HCT116 (cell line): ENCODE measurements around the gene KLHL22. TPM values are rescaled to one million over a fixed set of nuclear protein-coding genes. Genes with fewer than 3 reads are reported as not detected.

ENCODE experiments used
- ATAC-seq: fragments of 200-7000 bp; cut with Tn5 transposase; 2 replicates; pipeline ENCODE4 v1.9.1; 2020; ENCODE audit warnings: mild to moderate bottlenecking, moderate library complexity
- BruUV-seq: library from RNA; stranded (reverse); fragments of 400-500 nt; replicated peaks from 2 replicates; lab custom pipeline; 2021; lab: Mats Ljungman, UMichigan
- CTCF ChIA-PET: fragments of 300-600 bp; sonication (Branson Sonifier 250); formaldehyde crosslinking; loops from one replicate; lab custom pipeline; 2021; ENCODE audit warnings: antibody characterized with exemption; lab: Charles Lee
- POLR2A ChIA-PET: fragments of 300-600, 350-600 bp; sonication (Branson Sonifier 250); formaldehyde crosslinking; loops from one replicate; lab custom pipeline; 2021; ENCODE audit warnings: antibody characterized with exemption; lab: Charles Lee
- RAD21 ChIA-PET, 2 experiments: fragments of 300-600 bp; sonication (Branson Sonifier 250); formaldehyde crosslinking; loops; one replicate each; lab custom pipeline; 2023; ENCODE audit warnings: low total read pairs in 2 of 2; ENCODE audit not compliant: uncharacterized antibody in 2 of 2, unreplicated experiment in 2 of 2, low non-redundant PET in 1 of 2; lab: Charles Lee
- DNase-seq: peaks from one replicate; pipeline ENCODE4 v3.0.0-alpha.2; 2010; ENCODE audit warnings: low read depth, low spot score
- H2AFZ ChIP-seq: fragments of 200-600 bp; shearing (Covaris generic), sonication (generic); 2 replicates; pipeline ENCODE4 v1.6.1; 2017; ENCODE audit warnings: low read depth, mixed run types, mixed read lengths, antibody characterized with exemption, low read length; ENCODE audit not compliant: poor library complexity, severe bottlenecking
- H3K27ac ChIP-seq: 2 replicates; pipeline ENCODE4 v1.5.1; 2012; ENCODE audit warnings: low read depth, low read length
- H3K27me3 ChIP-seq: fragments of 200-600 bp; sonication (generic); 2 replicates; pipeline ENCODE4 v1.6.1; 2016; ENCODE audit warnings: mixed run types, low read length, mixed read lengths; ENCODE audit not compliant: insufficient read depth
- H3K36me3 ChIP-seq, 2 experiments: fragments of 200-500 bp in 1 of 2; fragments of 200-600 bp in 1 of 2; sonication (Bioruptor generic) in 1 of 2; sonication (generic) in 1 of 2; 2 replicates each; pipeline versions ENCODE4 v1.5.1 to v1.6.1; 2014 to 2016; ENCODE audit warnings: low read length in 2 of 2, inconsistent platforms in 1 of 2, mixed read lengths in 1 of 2, mixed run types in 1 of 2; ENCODE audit not compliant: insufficient read depth in 2 of 2, control insufficient read depth in 1 of 2
- H3K4me1 ChIP-seq, 2 experiments: fragments of 200-600 bp in 1 of 2; sonication (generic) in 1 of 2; 2 replicates each; pipeline versions ENCODE4 v1.5.1 to v1.6.1; 2012 to 2017; ENCODE audit warnings: low read length in 2 of 2, inconsistent platforms in 1 of 2, mild to moderate bottlenecking in 1 of 2, mixed read lengths in 1 of 2, mixed run types in 1 of 2, moderate library complexity in 1 of 2; ENCODE audit not compliant: insufficient read depth in 2 of 2, control insufficient read depth in 1 of 2
- H3K4me2 ChIP-seq: fragments of 200-600 bp; sonication (generic); 2 replicates; pipeline ENCODE4 v1.6.1; 2017; ENCODE audit warnings: mixed run types, low read length, mixed read lengths
- H3K4me3 ChIP-seq, 2 experiments: fragments of 200-600 bp in 1 of 2; sonication (generic) in 1 of 2; replicated peaks in 1 of 2; 2 replicates each; pipeline ENCODE4 v1.5.1; 2011 to 2016; ENCODE audit warnings: low read length in 2 of 2, control low read depth in 1 of 2, low read depth in 1 of 2, mild to moderate bottlenecking in 1 of 2, mixed read lengths in 1 of 2, mixed run types in 1 of 2
- H3K79me2 ChIP-seq: fragments of 200-600 bp; sonication (generic); 2 replicates; pipeline ENCODE4 v1.6.1; 2017; ENCODE audit warnings: mild to moderate bottlenecking, mixed run types, low read length, moderate library complexity, mixed read lengths; ENCODE audit not compliant: insufficient read depth
- H3K9ac ChIP-seq: fragments of 200-600 bp; sonication (generic); 2 replicates; pipeline ENCODE4 v1.6.1; 2016; ENCODE audit warnings: low read length, mixed read lengths
- H3K9me2 ChIP-seq: fragments of 200-600 bp; sonication (generic), shearing (Covaris generic); 2 replicates; pipeline ENCODE4 v1.6.1; 2017; ENCODE audit warnings: mixed run types, mild to moderate bottlenecking, moderate library complexity; ENCODE audit not compliant: insufficient read depth
- H3K9me3 ChIP-seq, 2 experiments: fragments of 200-500 bp in 1 of 2; fragments of 200-600 bp in 1 of 2; sonication (Bioruptor generic) in 1 of 2; sonication (generic) in 1 of 2; 2 replicates each; pipeline ENCODE4 v1.6.1; 2014 to 2017; ENCODE audit warnings: low read length in 2 of 2, mixed read lengths in 2 of 2, inconsistent platforms in 1 of 2, low read depth in 1 of 2, mild to moderate bottlenecking in 1 of 2, mixed run types in 1 of 2, moderate library complexity in 1 of 2; ENCODE audit not compliant: control insufficient read depth in 1 of 2, insufficient read depth in 1 of 2
- H4K20me1 ChIP-seq: fragments of 200-600 bp; sonication (generic), shearing (Covaris generic); 2 replicates; pipeline ENCODE4 v1.6.1; 2017; ENCODE audit warnings: mixed run types, mild to moderate bottlenecking, moderate library complexity; ENCODE audit not compliant: insufficient read depth
- CEBPB ChIP-seq: IDR thresholded peaks from 2 replicates; pipeline ENCODE4 v1.6.1; 2012; ENCODE audit warnings: low read depth
- ELF1 ChIP-seq: IDR thresholded peaks from 2 replicates; pipeline ENCODE4 v1.6.1; 2012; ENCODE audit warnings: low read depth, borderline replicate concordance
- EZH2phosphoT487 ChIP-seq: fragments of 200-600 bp; IDR thresholded peaks from 2 replicates; pipeline ENCODE4 v1.6.1; 2018; ENCODE audit warnings: antibody characterized with exemption, borderline replicate concordance
- FOSL1 ChIP-seq: IDR thresholded peaks from 2 replicates; pipeline ENCODE4 v1.6.1; 2012; ENCODE audit warnings: low read depth
- POLR2A ChIP-seq: IDR thresholded peaks from 2 replicates; pipeline ENCODE4 v1.7.0; 2011; ENCODE audit warnings: borderline replicate concordance; ENCODE audit not compliant: insufficient read depth, insufficient read length; ENCODE audit errors: extremely low read depth
- POLR2AphosphoS5 ChIP-seq: IDR thresholded peaks from 2 replicates; pipeline ENCODE4 v1.6.1; 2011; ENCODE audit warnings: mild to moderate bottlenecking, low read depth, low read length, moderate library complexity
- SIN3A ChIP-seq: IDR thresholded peaks from 2 replicates; pipeline ENCODE4 v1.6.1; 2012; ENCODE audit warnings: low read depth
- SP1 ChIP-seq: IDR thresholded peaks from 2 replicates; pipeline ENCODE4 v1.6.1; 2012; ENCODE audit warnings: low read depth
- SRF ChIP-seq: IDR thresholded peaks from 2 replicates; pipeline ENCODE4 v1.6.1; 2012; ENCODE audit warnings: low read depth
- ZNF274 ChIP-seq: fragments of 200-500 bp; sonication (Bioruptor generic); IDR thresholded peaks from 2 replicates; pipeline ENCODE4 v1.6.1; 2014; ENCODE audit warnings: mild to moderate bottlenecking, low read depth, low read length, inconsistent platforms
- intact Hi-C: fragments of 100-400 bp; cut with micrococcal nuclease; formaldehyde crosslinking; loops from 2 replicates; pipeline ENCODE4 v1.10.0; 2022
- total RNA-seq: library from RNA; stranded (reverse); gene quantifications from one replicate; pipeline ENCODE4 v1.2.1, GENCODE V29; 2021; ENCODE audit not compliant: unreplicated experiment
- TF ChIP-seq, protein P1 (sequence below): IDR thresholded peaks from 2 replicates; pipeline ENCODE4 v1.6.1; 2012

Gene KLHL22
- total RNA-seq, 1 experiment from 2014 or later: 16.4 TPM

DNA sequence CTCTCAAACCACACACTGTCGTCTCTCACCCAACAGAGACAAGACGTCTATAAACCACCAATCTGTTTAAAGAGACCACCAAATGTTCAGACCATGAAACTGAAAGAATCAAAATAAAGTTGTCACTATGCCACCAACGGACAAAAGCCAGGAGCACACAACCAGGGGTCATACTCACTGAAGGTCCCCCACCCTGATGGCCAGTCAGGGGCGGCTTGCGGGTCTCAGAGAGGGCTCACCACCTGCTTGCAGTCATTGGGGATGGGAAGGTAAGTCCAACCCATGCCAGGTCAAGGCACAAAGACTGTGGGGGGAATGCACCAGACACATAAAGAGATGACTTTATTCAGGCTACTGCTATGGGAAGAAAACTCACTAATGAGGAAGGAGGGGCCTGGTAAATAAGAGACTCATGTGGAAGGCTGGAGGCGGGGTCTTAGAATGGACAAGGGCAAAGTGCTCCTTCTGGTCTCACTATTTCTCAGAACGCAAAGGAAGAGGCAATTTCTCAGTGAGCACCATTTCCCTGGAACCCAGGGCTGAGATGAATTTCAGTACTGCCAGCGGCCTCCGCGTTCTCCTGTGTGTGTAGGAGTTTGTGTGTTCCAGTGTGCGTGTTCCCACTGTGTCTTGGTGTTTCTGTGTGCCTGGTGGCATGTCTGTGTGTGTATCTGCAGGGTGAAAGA is 75.3 kb downstream of the KLHL22 start:
- DNase-seq (no peak), ATAC-seq (no peak)
- Histone ChIP-seq H3K36me3 (no peaks in the 10 kb centered on the region), H2AFZ (no peak overlapping the region), H3K27me3 (no peaks in the 10 kb centered on the region), H4K20me1 (no peaks in the 10 kb centered on the region), H3K27ac (no peak overlapping the region), H3K4me3 (no peak overlapping the region), H3K9me3 (no peaks in the 10 kb centered on the region), H3K79me2 (no peaks in the 10 kb centered on the region), H3K4me2 (no peak overlapping the region), H3K9ac (no peak overlapping the region), H3K9me2 (no peaks in the 10 kb centered on the region), H3K4me1 (peaks cover 0 to 9% of the 10 kb centered on the region in 2 experiments; a peak in 1 of 4 replicates)
- CTCF ChIA-PET: no interaction called here
- POLR2A ChIA-PET: no interaction called here
- intact Hi-C loops: no loop called here
- BruUV-seq: no TSS peak
- RAD21 ChIA-PET: no interaction called here
- TF ChIP-seq ELF1: no peak
- no peak for TF ChIP-seq ZNF274
- no peak for TF ChIP-seq FOSL1
- TF ChIP-seq, protein P1, sequence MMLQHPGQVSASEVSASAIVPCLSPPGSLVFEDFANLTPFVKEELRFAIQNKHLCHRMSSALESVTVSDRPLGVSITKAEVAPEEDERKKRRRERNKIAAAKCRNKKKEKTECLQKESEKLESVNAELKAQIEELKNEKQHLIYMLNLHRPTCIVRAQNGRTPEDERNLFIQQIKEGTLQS: no peak
- no peak for TF ChIP-seq SP1
- TF ChIP-seq SRF: no peak
- no peak for TF ChIP-seq POLR2A
- TF ChIP-seq EZH2phosphoT487: no peak
- no peak for TF ChIP-seq CEBPB
- no peak for TF ChIP-seq SIN3A

DNA sequence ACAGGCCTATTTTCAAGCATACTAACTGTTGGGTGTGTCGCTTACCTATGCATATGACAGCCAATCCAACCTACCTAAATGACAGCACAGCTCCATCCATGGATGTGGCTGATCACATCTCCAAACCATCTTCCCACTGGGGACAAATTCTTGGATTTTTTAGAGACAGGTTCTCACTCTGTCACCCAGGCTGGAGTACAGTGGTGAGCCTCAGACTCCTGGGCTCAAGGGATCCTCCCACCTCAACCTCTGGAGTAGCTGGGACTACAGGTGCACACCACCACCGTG is 76.0 kb downstream of the KLHL22 start:
- Histone ChIP-seq H3K36me3 (no peaks in the 10 kb centered on the region), H4K20me1 (no peaks in the 10 kb centered on the region), H3K4me1 (peaks cover 0 to 9% of the 10 kb centered on the region in 2 experiments; a peak in 1 of 4 replicates), H3K9ac (no peak overlapping the region), H3K27me3 (no peaks in the 10 kb centered on the region), H3K9me3 (no peaks in the 10 kb centered on the region), H3K9me2 (no peaks in the 10 kb centered on the region), H3K79me2 (no peaks in the 10 kb centered on the region), H3K4me3 (no peak overlapping the region), H3K27ac (no peak overlapping the region), H3K4me2 (no peak overlapping the region), H2AFZ (no peak overlapping the region)
- POLR2A ChIA-PET: no interaction called here
- no TSS peak for BruUV-seq
- RAD21 ChIA-PET: no interaction called here
- CTCF ChIA-PET: interaction anchor here (2.0 kb wide), 2 partner anchors 41 to 149 kb away, joined by 7 to 17 read pairs; no protein-coding TSS in a partner anchor
- no peak for DNase-seq
- ATAC-seq: no peak
- TF ChIP-seq POLR2AphosphoS5 (no peak), POLR2A (no peak), ELF1 (no peak)
- intact Hi-C loops: loop anchor here (2.0 to 5.0 kb wide), 2 partner anchors 78 to 149 kb away; partner anchors contain the start of gene KLHL22
